Activated naive CD4-positive, alpha-beta T cell treated with anti-CD3 and anti-CD28 coated beads, Interleukin-2, amount 50 U/mL, for 24 hours (primary cell): ENCODE results near the gene CEP250.

Experiments used
- H3K27ac Mint-ChIP-seq: one replicate; pipeline ENCODE4 v1.8.0; 2021; ENCODE audit warnings: mild to moderate bottlenecking, mixed read lengths
- H3K27me3 Mint-ChIP-seq: one replicate; pipeline ENCODE4 v1.8.0; 2021; ENCODE audit warnings: mixed read lengths
- H3K36me3 Mint-ChIP-seq: one replicate; pipeline ENCODE4 v1.8.0; 2021; ENCODE audit warnings: mixed read lengths
- H3K4me1 Mint-ChIP-seq: one replicate; pipeline ENCODE4 v1.8.0; 2021; ENCODE audit warnings: mixed read lengths
- H3K4me3 Mint-ChIP-seq: one replicate; pipeline ENCODE4 v1.8.0; 2021; ENCODE audit warnings: mild to moderate bottlenecking, mixed read lengths
- H3K9me3 Mint-ChIP-seq: one replicate; pipeline ENCODE4 v1.8.0; 2021; ENCODE audit warnings: mixed read lengths

Gene CEP250

GRCh38 chr20:35468671-35469334 is 13.4 kb downstream of the CEP250 start:
- H3K4me3 Mint-ChIP-seq = no peak overlapping the region
- H3K4me1 Mint-ChIP-seq = peaks cover under 1% of the 10 kb centered on the region
- no peaks in the 10 kb centered on the region for H3K27me3 Mint-ChIP-seq
- H3K36me3 Mint-ChIP-seq = no peaks in the 10 kb centered on the region
- no peak overlapping the region for H3K27ac Mint-ChIP-seq
- H3K9me3 Mint-ChIP-seq = no peaks in the 10 kb centered on the region

- no peaks in the 10 kb centered on the region for H3K27me3 Mint-ChIP-seq
- no peaks in the 10 kb centered on the region for H3K9me3 Mint-ChIP-seq
- peak overlapping the region; percentile 36 for H3K27ac Mint-ChIP-seq
- no peaks in the 10 kb centered on the region for H3K4me1 Mint-ChIP-seq
- H3K4me3 Mint-ChIP-seq = no peak overlapping the region
- H3K36me3 Mint-ChIP-seq = no peaks in the 10 kb centered on the region
Observed at GRCh38 chr20:35472209-35472608, 16.8 kb downstream of the CEP250 start.

GRCh38 chr20:35473684-35474083 is 18.3 kb downstream of the CEP250 start:
- H3K27me3 Mint-ChIP-seq = no peaks in the 10 kb centered on the region

GRCh38 chr20:35474303-35474871 is 19.0 kb downstream of the CEP250 start:
- Mint-ChIP-seq H3K4me3 (no peak overlapping the region), H3K27ac (no peak overlapping the region), H3K36me3 (peaks cover 4% of the 10 kb centered on the region), H3K4me1 (no peaks in the 10 kb centered on the region), H3K9me3 (no peaks in the 10 kb centered on the region), H3K27me3 (no peaks in the 10 kb centered on the region)

More at GRCh38 chr20:35473684-35474083, 18.3 kb downstream of the CEP250 start:
- no peaks in the 10 kb centered on the region for H3K4me1 Mint-ChIP-seq
- H3K9me3 Mint-ChIP-seq = no peaks in the 10 kb centered on the region
- H3K4me3 Mint-ChIP-seq = no peak overlapping the region
- no peak overlapping the region for H3K27ac Mint-ChIP-seq
- peaks cover 4% of the 10 kb centered on the region for H3K36me3 Mint-ChIP-seq

GRCh38 chr20:35476288-35476687 is 20.9 kb downstream of the CEP250 start:
- Mint-ChIP-seq H3K27ac (no peak overlapping the region), H3K4me1 (no peaks in the 10 kb centered on the region), H3K27me3 (no peaks in the 10 kb centered on the region), H3K36me3 (peaks cover 4% of the 10 kb centered on the region), H3K9me3 (no peaks in the 10 kb centered on the region), H3K4me3 (no peak overlapping the region)

- Mint-ChIP-seq H3K4me3 (no peak overlapping the region), H3K36me3 (peaks cover 4% of the 10 kb centered on the region), H3K27ac (peak overlapping the region; percentile 85), H3K27me3 (no peaks in the 10 kb centered on the region), H3K9me3 (no peaks in the 10 kb centered on the region), H3K4me1 (peaks cover 6% of the 10 kb centered on the region)
Observed at GRCh38 chr20:35478804-35479472, 23.5 kb downstream of the CEP250 start.

GRCh38 chr20:35479798-35480197 is 24.4 kb downstream of the CEP250 start:
- Mint-ChIP-seq H3K36me3 (peaks cover 9% of the 10 kb centered on the region), H3K27ac (peak overlapping the region; percentile 52), H3K4me1 (peaks cover 10% of the 10 kb centered on the region), H3K9me3 (no peaks in the 10 kb centered on the region), H3K4me3 (no peak overlapping the region), H3K27me3 (no peaks in the 10 kb centered on the region)

- peaks cover 15% of the 10 kb centered on the region for H3K36me3 Mint-ChIP-seq
- no peaks in the 10 kb centered on the region for H3K27me3 Mint-ChIP-seq
- peak overlapping the region; percentile 81 for H3K27ac Mint-ChIP-seq
- no peaks in the 10 kb centered on the region for H3K9me3 Mint-ChIP-seq
- no peak overlapping the region for H3K4me3 Mint-ChIP-seq
- peaks cover 65% of the 10 kb centered on the region for H3K4me1 Mint-ChIP-seq
Observed at GRCh38 chr20:35487479-35487878, 32.1 kb downstream of the CEP250 start.

GRCh38 chr20:35489717-35490116 is 34.3 kb downstream of the CEP250 start:
- peak overlapping the region; percentile 79 for H3K4me3 Mint-ChIP-seq
- no peak overlapping the region for H3K27ac Mint-ChIP-seq
- peaks cover 12% of the 10 kb centered on the region for H3K36me3 Mint-ChIP-seq
- H3K4me1 Mint-ChIP-seq = peaks cover 71% of the 10 kb centered on the region
- H3K27me3 Mint-ChIP-seq = no peaks in the 10 kb centered on the region
- no peaks in the 10 kb centered on the region for H3K9me3 Mint-ChIP-seq

GRCh38 chr20:35490736-35491181 is 35.4 kb downstream of the CEP250 start:
- peaks cover 79% of the 10 kb centered on the region for H3K4me1 Mint-ChIP-seq
- no peaks in the 10 kb centered on the region for H3K9me3 Mint-ChIP-seq
- H3K27ac Mint-ChIP-seq = peak overlapping the region; percentile 99
- peaks cover 17% of the 10 kb centered on the region for H3K36me3 Mint-ChIP-seq
- peak overlapping the region; percentile 100 for H3K4me3 Mint-ChIP-seq
- H3K27me3 Mint-ChIP-seq = no peaks in the 10 kb centered on the region

GRCh38 chr20:35491823-35492222 is 36.4 kb downstream of the CEP250 start:
- H3K4me3 Mint-ChIP-seq = peak overlapping the region; percentile 100
- peak overlapping the region; percentile 99 for H3K27ac Mint-ChIP-seq
- peaks cover 17% of the 10 kb centered on the region for H3K36me3 Mint-ChIP-seq
- no peaks in the 10 kb centered on the region for H3K27me3 Mint-ChIP-seq
- H3K4me1 Mint-ChIP-seq = peaks cover 78% of the 10 kb centered on the region
- no peaks in the 10 kb centered on the region for H3K9me3 Mint-ChIP-seq

GRCh38 chr20:35492352-35492751 is 37.0 kb downstream of the CEP250 start:
- Mint-ChIP-seq H3K36me3 (peaks cover 17% of the 10 kb centered on the region), H3K27me3 (no peaks in the 10 kb centered on the region), H3K4me3 (peak overlapping the region; percentile 100), H3K4me1 (peaks cover 73% of the 10 kb centered on the region), H3K9me3 (no peaks in the 10 kb centered on the region), H3K27ac (peak overlapping the region; percentile 99)

- peaks cover 15% of the 10 kb centered on the region for H3K36me3 Mint-ChIP-seq
- H3K27me3 Mint-ChIP-seq = no peaks in the 10 kb centered on the region
- no peak overlapping the region for H3K4me3 Mint-ChIP-seq
- H3K4me1 Mint-ChIP-seq = peaks cover 36% of the 10 kb centered on the region
- H3K9me3 Mint-ChIP-seq = no peaks in the 10 kb centered on the region
- no peak overlapping the region for H3K27ac Mint-ChIP-seq
Observed at GRCh38 chr20:35496481-35496880, 41.1 kb downstream of the CEP250 start.

GRCh38 chr20:35497320-35497719 is 41.9 kb downstream of the CEP250 start:
- peaks cover 20% of the 10 kb centered on the region for H3K36me3 Mint-ChIP-seq
- no peak overlapping the region for H3K4me3 Mint-ChIP-seq
- no peaks in the 10 kb centered on the region for H3K9me3 Mint-ChIP-seq
- peaks cover 29% of the 10 kb centered on the region for H3K4me1 Mint-ChIP-seq
- H3K27ac Mint-ChIP-seq = peak overlapping the region; percentile 60
- no peaks in the 10 kb centered on the region for H3K27me3 Mint-ChIP-seq

- H3K4me1 Mint-ChIP-seq = peaks cover 26% of the 10 kb centered on the region
- no peaks in the 10 kb centered on the region for H3K27me3 Mint-ChIP-seq
- no peaks in the 10 kb centered on the region for H3K9me3 Mint-ChIP-seq
- H3K27ac Mint-ChIP-seq = peak overlapping the region; percentile 60
- H3K36me3 Mint-ChIP-seq = peaks cover 21% of the 10 kb centered on the region
- no peak overlapping the region for H3K4me3 Mint-ChIP-seq
Observed at GRCh38 chr20:35497780-35498189, 42.4 kb downstream of the CEP250 start.

GRCh38 chr20:35499271-35499670 is 43.9 kb downstream of the CEP250 start:
- Mint-ChIP-seq H3K36me3 (peaks cover 27% of the 10 kb centered on the region), H3K4me3 (no peak overlapping the region), H3K9me3 (no peaks in the 10 kb centered on the region), H3K27me3 (no peaks in the 10 kb centered on the region), H3K27ac (no peak overlapping the region), H3K4me1 (peaks cover 27% of the 10 kb centered on the region)
